Transverse colon (tissue), 4 donors: Measurements from ENCODE around the gene RNF26. TPM values are rescaled to one million over a fixed set of nuclear protein-coding genes. Genes with fewer than 3 reads are reported as not detected.
A peak's percentile ranks its signal among the peaks of the same experiment; 100 is the strongest.

ENCODE experiments used
- DNase-seq: peaks from one replicate; pipeline ENCODE4 v3.0.0-alpha.2; 2019
- H3K27ac ChIP-seq, 4 donors: fragments of 200-600 bp; sonication (generic); 2 replicates each; pipeline ENCODE4 v1.5.1; 2016 to 2018; ENCODE audit warnings: inconsistent platforms in 4 of 4
- H3K27me3 ChIP-seq: fragments of 200-600 bp; sonication (generic); 2 replicates; pipeline ENCODE4 v1.5.1; 2017; ENCODE audit warnings: inconsistent platforms
- H3K36me3 ChIP-seq, 4 donors: fragments of 200-600 bp; sonication (generic); 2 replicates each; pipeline ENCODE4 v1.5.1; 2017 to 2019; ENCODE audit warnings: inconsistent platforms in 4 of 4
- H3K4me1 ChIP-seq, 4 donors: fragments of 200-600 bp; sonication (generic); 2 replicates each; pipeline ENCODE4 v1.5.1; 2017 to 2020; ENCODE audit warnings: inconsistent platforms in 4 of 4
- H3K4me3 ChIP-seq, 4 donors: fragments of 200-600 bp; sonication (generic); 1 replicate in 1 of 4; 2 replicates in 3 of 4; pipeline versions ENCODE4 v1.5.1 to v1.6.1; 2017 to 2019; ENCODE audit warnings: inconsistent platforms in 4 of 4
- H3K9me3 ChIP-seq, 2 donors: fragments of 200-600 bp; sonication (generic); 2 replicates each; pipeline ENCODE4 v1.5.1; 2017 to 2019; ENCODE audit warnings: inconsistent platforms in 2 of 2
- EP300 ChIP-seq: sonication (generic); formaldehyde crosslinking; IDR thresholded peaks from one replicate; pipeline ENCODE4 v1.6.1; 2017; ENCODE audit warnings: antibody characterized with exemption, low read depth
- POLR2A ChIP-seq: fragments of 450-650 bp; IDR thresholded peaks from one replicate; pipeline ENCODE4 v1.6.1; 2016; ENCODE audit warnings: antibody characterized with exemption, mild to moderate bottlenecking, moderate library complexity
- POLR2AphosphoS5 ChIP-seq, 3 donors: sonication (generic); formaldehyde crosslinking; IDR thresholded peaks; one replicate each; pipeline ENCODE4 v1.6.1; 2016; ENCODE audit warnings: antibody characterized with exemption in 3 of 3
- WGBS, 2 donors: methylation state at CpG; one replicate each; pipeline ENCODE4 v1.1.5; 2018; ENCODE audit warnings: low coverage in 1 of 2; 5-methylcytosine and 5-hydroxymethylcytosine counted together
- in situ Hi-C, 4 donors: fragments of 200-750 bp; cut with MboI; loops; one replicate each; pipeline versions ENCODE4 v1.15.0 to v1.15.1; 2017; ENCODE audit warnings: low sequenced_read_pairs in 3 of 4, low pct_ligation_motif_present in 1 of 4, low pct_unique_long_range_greater_than_20kb in 1 of 4
- intact Hi-C: fragments of 100-400 bp; cut with DNase I; formaldehyde crosslinking; loops from one replicate; pipeline ENCODE4 v1.15.1; 2023; ENCODE audit warnings: low total_unique reads
- total RNA-seq, 4 donors: library from RNA; depleted of rRNA; stranded (reverse); fragments of >200 nt; gene quantifications; one replicate each; pipeline ENCODE4 v1.1.0, GENCODE V29; 2016
- TF ChIP-seq, protein P1 (sequence below), 5 experiments: fragments of 200-600 bp in 3 of 5; fragments of 450-650 bp in 2 of 5; sonication (generic) in 3 of 5; IDR thresholded peaks; 1 replicate in 2 of 5; 2 replicates in 3 of 5; pipeline ENCODE4 v1.5.1; 2016 to 2017; ENCODE audit warnings: antibody characterized with exemption in 5 of 5, inconsistent platforms in 3 of 5, mild to moderate bottlenecking in 2 of 5, moderate library complexity in 1 of 5

Gene RNF26
- total RNA-seq, 4 donors from 2014 or later: 10.0 to 27.3 (median 13.9) TPM

DNA sequence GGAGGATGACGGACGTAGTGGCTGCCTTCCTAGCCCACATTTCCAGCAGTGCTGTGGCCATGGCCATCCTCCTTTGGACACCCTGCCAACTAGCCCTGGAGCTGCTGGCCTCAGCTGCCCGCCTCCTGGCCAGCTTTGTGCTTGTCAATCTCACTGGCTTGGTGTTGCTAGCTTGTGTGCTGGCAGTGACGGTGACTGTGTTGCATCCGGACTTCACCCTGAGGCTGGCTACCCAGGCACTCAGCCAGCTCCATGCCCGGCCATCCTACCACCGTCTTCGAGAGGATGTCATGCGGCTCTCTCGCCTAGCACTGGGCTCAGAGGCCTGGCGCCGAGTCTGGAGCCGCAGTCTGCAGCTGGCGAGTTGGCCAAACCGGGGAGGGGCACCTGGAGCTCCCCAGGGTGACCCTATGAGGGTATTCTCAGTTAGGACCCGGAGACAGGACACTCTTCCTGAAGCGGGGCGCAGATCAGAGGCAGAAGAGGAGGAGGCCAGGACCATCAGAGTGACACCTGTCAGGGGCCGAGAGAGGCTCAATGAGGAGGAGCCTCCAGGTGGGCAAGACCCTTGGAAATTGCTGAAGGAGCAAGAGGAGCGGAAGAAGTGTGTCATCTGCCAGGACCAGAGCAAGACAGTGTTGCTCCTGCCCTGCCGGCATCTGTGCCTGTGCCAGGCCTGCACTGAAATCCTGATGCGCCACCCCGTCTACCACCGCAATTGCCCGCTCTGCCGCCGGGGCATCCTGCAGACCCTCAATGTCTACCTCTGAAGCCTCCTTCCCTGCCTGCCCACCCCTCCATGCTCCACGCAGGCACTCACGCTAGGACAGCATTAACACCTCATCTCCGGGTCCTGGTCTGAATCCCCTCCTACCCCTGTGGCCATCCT, 1.6 kb downstream of the RNF26 start:
- H3K4me3 ChIP-seq: no peak overlapping the region

DNA sequence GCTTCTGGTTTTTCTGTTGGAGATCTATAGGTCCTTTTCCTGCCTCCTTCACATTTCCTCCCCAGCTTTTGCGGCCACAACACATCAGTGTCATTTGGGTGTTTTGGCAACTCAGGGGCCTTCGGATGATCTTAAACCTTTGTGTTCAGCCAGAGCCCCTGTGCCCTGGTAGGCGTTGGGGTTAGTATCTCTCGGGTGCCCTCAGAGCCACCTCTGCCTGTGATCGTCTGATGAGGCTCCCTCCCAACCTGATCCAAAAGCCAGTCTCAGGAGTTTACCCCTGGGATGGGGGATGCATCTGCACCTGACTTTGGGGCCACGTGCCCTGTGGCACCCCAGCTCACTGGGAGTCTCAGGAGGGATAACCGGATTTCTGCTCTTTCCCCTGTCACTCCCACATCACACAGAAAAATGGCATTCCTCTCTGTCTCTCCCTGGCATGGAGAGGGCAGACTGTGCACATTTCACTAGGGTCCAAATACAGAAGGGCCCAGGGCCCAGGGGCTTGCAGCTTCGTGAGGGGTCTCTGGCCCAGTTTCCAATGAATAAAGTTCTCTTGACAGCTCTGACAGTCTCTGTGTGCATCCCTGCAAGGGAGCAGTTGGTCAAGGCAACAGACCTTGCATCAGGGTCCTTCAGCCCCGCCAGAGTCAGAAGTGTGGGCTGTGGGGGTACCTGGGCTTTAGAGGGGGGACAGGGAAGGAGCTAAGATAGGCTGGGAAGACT, 2.6 kb downstream of the RNF26 start:
- Histone ChIP-seq H3K27ac (peak overlapping the region; percentile 61 to 84 (median 82)), H3K27me3 (peaks cover 28% of the 10 kb centered on the region), H3K36me3 (no peaks in the 10 kb centered on the region), H3K9me3 (no peaks in the 10 kb centered on the region), H3K4me3 (no peak overlapping the region), H3K4me1 (peaks cover 23 to 68% (median 50%) of the 10 kb centered on the region in 4 donors)
- in situ Hi-C loops: no loop called here
- no peak for DNase-seq
- intact Hi-C loops: no loop called here
- WGBS, 2 donors: 29 to 86% methylated on average over 1 to 9 of the region's 9 CpGs
- TF ChIP-seq POLR2A: no peak
- no peak for TF ChIP-seq POLR2AphosphoS5 (IDR thresholded peaks at IDR 0.05)
- TF ChIP-seq EP300: no peak
- TF ChIP-seq, protein P1, sequence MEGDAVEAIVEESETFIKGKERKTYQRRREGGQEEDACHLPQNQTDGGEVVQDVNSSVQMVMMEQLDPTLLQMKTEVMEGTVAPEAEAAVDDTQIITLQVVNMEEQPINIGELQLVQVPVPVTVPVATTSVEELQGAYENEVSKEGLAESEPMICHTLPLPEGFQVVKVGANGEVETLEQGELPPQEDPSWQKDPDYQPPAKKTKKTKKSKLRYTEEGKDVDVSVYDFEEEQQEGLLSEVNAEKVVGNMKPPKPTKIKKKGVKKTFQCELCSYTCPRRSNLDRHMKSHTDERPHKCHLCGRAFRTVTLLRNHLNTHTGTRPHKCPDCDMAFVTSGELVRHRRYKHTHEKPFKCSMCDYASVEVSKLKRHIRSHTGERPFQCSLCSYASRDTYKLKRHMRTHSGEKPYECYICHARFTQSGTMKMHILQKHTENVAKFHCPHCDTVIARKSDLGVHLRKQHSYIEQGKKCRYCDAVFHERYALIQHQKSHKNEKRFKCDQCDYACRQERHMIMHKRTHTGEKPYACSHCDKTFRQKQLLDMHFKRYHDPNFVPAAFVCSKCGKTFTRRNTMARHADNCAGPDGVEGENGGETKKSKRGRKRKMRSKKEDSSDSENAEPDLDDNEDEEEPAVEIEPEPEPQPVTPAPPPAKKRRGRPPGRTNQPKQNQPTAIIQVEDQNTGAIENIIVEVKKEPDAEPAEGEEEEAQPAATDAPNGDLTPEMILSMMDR (IDR thresholded peaks at IDR 0.05): no peak

More for the DNA sequence above, 1.6 kb downstream of the RNF26 start:
- Histone ChIP-seq H3K4me1 (peaks cover 16 to 61% (median 43%) of the 10 kb centered on the region in 4 donors), H3K27me3 (peaks cover 18% of the 10 kb centered on the region), H3K36me3 (no peaks in the 10 kb centered on the region), H3K9me3 (no peaks in the 10 kb centered on the region), H3K27ac (no peak overlapping the region)
- intact Hi-C loops (no loop called here), in situ Hi-C loops (no loop called here)
- 87% methylated on average over 28 of the region's 30 CpGs; no CpG with 5 or more reads in 1 of the 2 donors for WGBS, 2 donors
- DNase-seq: no peak
- TF ChIP-seq POLR2A (no peak), POLR2AphosphoS5 (IDR thresholded peaks at IDR 0.05) (no peak), EP300 (no peak)
- TF ChIP-seq, protein P1 (IDR thresholded peaks at IDR 0.05): no peak

DNA sequence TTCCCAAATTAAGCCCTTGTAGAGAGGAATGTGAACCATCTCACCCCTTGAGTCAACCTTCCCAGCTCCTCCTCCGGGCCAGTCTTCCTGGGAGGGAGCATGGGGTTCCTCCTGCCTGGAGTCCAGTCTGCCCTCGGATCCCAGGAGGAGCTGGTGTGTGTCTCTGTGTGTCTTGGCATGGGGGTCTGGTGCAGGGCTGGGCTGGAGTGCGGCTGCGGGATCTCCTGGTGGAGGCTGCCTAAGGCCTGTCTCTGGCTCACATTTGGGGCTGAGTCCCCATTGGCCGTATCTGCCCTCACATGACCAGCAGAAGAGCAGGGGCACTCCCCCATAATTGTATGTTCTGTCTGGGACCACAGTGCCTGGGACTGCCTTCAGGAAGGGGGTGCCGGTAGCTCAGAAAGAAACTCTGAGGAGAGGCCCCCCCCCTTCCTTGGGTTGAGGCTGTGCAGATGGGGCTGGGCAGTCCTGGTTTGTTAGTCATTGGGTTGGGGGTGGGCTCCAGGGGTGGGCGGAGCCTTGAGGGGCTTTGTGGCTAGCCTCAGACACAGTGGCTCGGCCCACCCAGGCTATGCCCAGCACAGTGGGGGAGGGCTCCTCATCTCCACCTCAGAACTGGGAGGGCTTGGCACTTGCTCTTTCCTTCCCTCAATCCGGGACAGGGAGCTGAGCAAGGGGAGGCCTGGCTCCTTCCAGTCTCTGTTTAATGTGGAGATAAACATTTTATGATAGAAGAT, 3.4 kb downstream of the RNF26 start:
- H3K36me3 ChIP-seq: no peaks in the 10 kb centered on the region
- WGBS, 2 donors: 75% methylated on average over 6 of the region's 9 CpGs; no CpG with 5 or more reads in 1 of the 2 donors
- H3K4me3 ChIP-seq: no peak overlapping the region
- DNase-seq: no peak
- H3K27me3 ChIP-seq: peaks cover 32% of the 10 kb centered on the region
- H3K9me3 ChIP-seq: no peaks in the 10 kb centered on the region
- TF ChIP-seq, protein P1 (IDR thresholded peaks at IDR 0.05): no peak
- TF ChIP-seq EP300 (no peak), POLR2AphosphoS5 (IDR thresholded peaks at IDR 0.05) (no peak), POLR2A (no peak)
- peaks cover 23 to 68% (median 50%) of the 10 kb centered on the region in 4 donors for H3K4me1 ChIP-seq
- H3K27ac ChIP-seq: peak overlapping the region; percentile 61 to 84 (median 82)
- intact Hi-C loops (no loop called here), in situ Hi-C loops (no loop called here)
